ENCODE measurements around the gene PAPPA.

GRCh38 chr9:116151199-116151598, 2.4 kb upstream of the PAPPA start:
- TF ChIP-seq POLR2AphosphoS5 (IDR thresholded peaks at IDR 0.05; ENCODE audit: low read depth, low read length) = no peak
- TF ChIP-seq CTCF (IDR thresholded peaks at IDR 0.05; ENCODE audit: control extremely low read depth in 1 of 3, insufficient read depth in 1 of 3, low read depth in 1 of 3, low read length in 3 of 3) = peak in 1 of 3 experiments; percentile 11; a peak in 1 of 4 replicates

Data from H1 (cell line).